WTC11 (cell line): ENCODE measurements around the gene ACTG2. TPM values are rescaled to one million over a fixed set of nuclear protein-coding genes. Genes with fewer than 3 reads are reported as not detected.
A peak's percentile ranks its signal among the peaks of the same experiment; 100 is the strongest.

ENCODE experiments used
- ATAC-seq: fragments of 200-7000 bp; cut with Tn5 transposase; 2 replicates; pipeline ENCODE4 v1.10.0; 2021; ENCODE audit warnings: mild to moderate bottlenecking, moderate library complexity
- CTCF ChIA-PET: fragments of 300-600 bp; sonication (Branson Sonifier 250); formaldehyde crosslinking; loops from one replicate; lab custom pipeline; 2021; ENCODE audit warnings: antibody characterized with exemption; lab: Charles Lee
- POLR2A ChIA-PET: fragments of 350-600 bp; sonication (Branson Sonifier 250); formaldehyde crosslinking; loops from one replicate; lab custom pipeline; 2021; ENCODE audit warnings: antibody characterized with exemption; lab: Charles Lee
- DNase-seq: peaks from one replicate; pipeline ENCODE4 v3.0.0; 2021; ENCODE audit warnings: low spot score
- H3K27ac Mint-ChIP-seq: 2 replicates; pipeline ENCODE4 v1.8.0; 2021; ENCODE audit warnings: mixed read lengths
- H3K27me3 Mint-ChIP-seq: 2 replicates; pipeline ENCODE4 v1.8.0; 2021; ENCODE audit warnings: low read depth, mild to moderate bottlenecking, moderate library complexity, mixed read lengths
- H3K36me3 Mint-ChIP-seq: 2 replicates; pipeline ENCODE4 v1.8.0; 2021; ENCODE audit warnings: mixed read lengths
- H3K4me1 Mint-ChIP-seq: 2 replicates; pipeline ENCODE4 v1.8.0; 2022; ENCODE audit warnings: mixed read lengths
- H3K4me3 Mint-ChIP-seq: 2 replicates; pipeline ENCODE4 v1.8.0; 2021; ENCODE audit warnings: mild to moderate bottlenecking, moderate library complexity, mixed read lengths
- H3K9me3 Mint-ChIP-seq: 2 replicates; pipeline ENCODE4 v1.8.0; 2021; ENCODE audit warnings: mixed read lengths
- ARID4B ChIP-seq: sonication (generic); formaldehyde crosslinking; IDR thresholded peaks from 2 replicates; pipeline ENCODE4 v1.8.0; 2023; ENCODE audit warnings: missing genetic modification reagents, mild to moderate bottlenecking, borderline replicate concordance
- E2F5 ChIP-seq: sonication (generic); formaldehyde crosslinking; IDR thresholded peaks from 2 replicates; pipeline ENCODE4 v1.8.1; 2022; ENCODE audit warnings: mild to moderate bottlenecking, moderate library complexity, missing genetic modification reagents
- ESRRA ChIP-seq: sonication (generic); formaldehyde crosslinking; IDR thresholded peaks from 2 replicates; pipeline ENCODE4 v1.8.1; 2022; ENCODE audit warnings: mild to moderate bottlenecking, missing genetic modification reagents, borderline replicate concordance
- FOXK1 ChIP-seq: sonication (generic); formaldehyde crosslinking; IDR thresholded peaks from 2 replicates; pipeline ENCODE4 v1.8.0; 2022; ENCODE audit warnings: mild to moderate bottlenecking, moderate library complexity, missing genetic modification reagents
- FOXP1 ChIP-seq: sonication (generic); formaldehyde crosslinking; IDR thresholded peaks from 2 replicates; pipeline ENCODE4 v1.8.0; 2022; ENCODE audit warnings: missing genetic modification reagents, mild to moderate bottlenecking, moderate library complexity, borderline replicate concordance
- GRHL2 ChIP-seq: fragments of 250-450 bp; sonication (Bioruptor Pico); IDR thresholded peaks from 2 replicates; pipeline ENCODE4 v1.8.0; 2022; ENCODE audit warnings: mild to moderate bottlenecking, moderate library complexity; ENCODE audit not compliant: insufficient replicate concordance, severe bottlenecking
- HMGXB4 ChIP-seq: sonication (generic); formaldehyde crosslinking; IDR thresholded peaks from 2 replicates; pipeline ENCODE4 v1.8.1; 2023; ENCODE audit warnings: mild to moderate bottlenecking, moderate library complexity, missing genetic modification reagents
- IRF1 ChIP-seq: sonication (generic); formaldehyde crosslinking; IDR thresholded peaks from 2 replicates; pipeline ENCODE4 v1.8.0; 2023; ENCODE audit warnings: missing genetic modification reagents
- PRRX2 ChIP-seq: fragments of 250-450 bp; sonication (Bioruptor Pico); IDR thresholded peaks from 2 replicates; pipeline ENCODE4 v1.8.0; 2021; ENCODE audit warnings: mild to moderate bottlenecking
- SOX15 ChIP-seq: fragments of 250-450 bp; sonication (Bioruptor Pico); IDR thresholded peaks from 2 replicates; pipeline ENCODE4 v1.9.0; 2021; ENCODE audit warnings: mild to moderate bottlenecking
- TP53 ChIP-seq: sonication (generic); formaldehyde crosslinking; IDR thresholded peaks from 2 replicates; pipeline ENCODE4 v1.8.1; 2023; ENCODE audit warnings: mild to moderate bottlenecking, missing genetic modification reagents
- ZMAT4 ChIP-seq: fragments of 250-450 bp; sonication (Bioruptor Pico); IDR thresholded peaks from 2 replicates; pipeline ENCODE4 v1.9.0; 2021; ENCODE audit warnings: mild to moderate bottlenecking
- ZNF219 ChIP-seq: sonication (generic); formaldehyde crosslinking; IDR thresholded peaks from 2 replicates; pipeline ENCODE4 v1.8.0; 2023; ENCODE audit warnings: missing genetic modification reagents, mild to moderate bottlenecking, borderline replicate concordance
- ZNF263 ChIP-seq: sonication (generic); formaldehyde crosslinking; IDR thresholded peaks from 2 replicates; pipeline ENCODE4 v1.8.1; 2022; ENCODE audit warnings: low read depth, mild to moderate bottlenecking, moderate library complexity, missing genetic modification reagents
- ZNF281 ChIP-seq: sonication (generic); formaldehyde crosslinking; IDR thresholded peaks from 2 replicates; pipeline ENCODE4 v1.8.0; 2023; ENCODE audit warnings: mild to moderate bottlenecking, missing genetic modification reagents
- ZNF425 ChIP-seq: fragments of 250-450 bp; sonication (Bioruptor Pico); conservative IDR thresholded peaks from 2 replicates; pipeline ENCODE4 v1.9.0; 2021; ENCODE audit warnings: mild to moderate bottlenecking
- ZNF512 ChIP-seq: sonication (generic); formaldehyde crosslinking; IDR thresholded peaks from 2 replicates; pipeline ENCODE4 v1.8.1; 2022; ENCODE audit warnings: missing genetic modification reagents, borderline replicate concordance
- ZSCAN18 ChIP-seq: fragments of 250-450 bp; sonication (Bioruptor Pico); IDR thresholded peaks from 2 replicates; pipeline ENCODE4 v2.1.2; 2022; ENCODE audit warnings: mild to moderate bottlenecking, moderate library complexity
- total RNA-seq: library from RNA; stranded (reverse); gene quantifications from 3 replicates; pipeline ENCODE4 v1.2.3, GENCODE V29; 2021

ACTG2 gene
- total RNA-seq, 1 experiment from 2014 or later = 2.7 TPM

- TF ChIP-seq ARID4B (CRISPR knock-in tag) (no peak), FOXP1 (CRISPR knock-in tag) (no peak), SOX15 (CRISPR knock-in tag) (no peak), ZNF219 (no peak), ESRRA (CRISPR knock-in tag) (no peak), IRF1 (CRISPR knock-in tag) (no peak), ZMAT4 (no peak), ZNF512 (no peak)
Measured at GRCh38 chr2:73927344-73927743, 34.5 kb downstream of the ACTG2 start (continued).

GRCh38 chr2:73928963-73929347, 36.1 kb downstream of the ACTG2 start:
- peak overlapping the region; percentile 10 for H3K27ac Mint-ChIP-seq
- peaks cover 4% of the 10 kb centered on the region; the same call in 1 of the 2 replicates for H3K36me3 Mint-ChIP-seq
- no peaks in the 10 kb centered on the region for H3K9me3 Mint-ChIP-seq
- DNase-seq = no peak
- POLR2A ChIA-PET = no interaction called here
- H3K27me3 Mint-ChIP-seq = no peaks in the 10 kb centered on the region
- no peak for ATAC-seq
- peaks cover 26% of the 10 kb centered on the region for H3K4me1 Mint-ChIP-seq
- CTCF ChIA-PET = interaction anchor here (1.1 kb wide), 1 partner anchor 21 kb away, joined by 4 read pairs; no protein-coding TSS in a partner anchor
- no peak overlapping the region for H3K4me3 Mint-ChIP-seq
- TF ChIP-seq E2F5 (no peak), HMGXB4 (CRISPR knock-in tag) (no peak), ZNF281 (CRISPR knock-in tag) (no peak), PRRX2 (CRISPR knock-in tag) (no peak), FOXK1 (CRISPR knock-in tag) (no peak), GRHL2 (CRISPR knock-in tag) (no peak), ZSCAN18 (CRISPR knock-in tag) (no peak), ZNF425 (CRISPR knock-in tag) (no peak), TP53 (CRISPR knock-in tag) (no peak), ESRRA (CRISPR knock-in tag) (no peak), ZNF263 (no peak)
